ENCODE results near the gene AOPEP. TPM values are rescaled to one million over a fixed set of nuclear protein-coding genes. Genes with fewer than 3 reads are reported as not detected.

AOPEP gene
- total RNA-seq, 1 donor from 2014 or later: 16.6 TPM

GRCh38 chr9:95131023-95131943, 404.8 kb downstream of the AOPEP start:
- Histone ChIP-seq H3K4me2 (no peak overlapping the region), H3K9ac (no peak overlapping the region), H3K4me1 (peaks cover 13% of the 10 kb centered on the region), H3K79me2 (ENCODE audit: low read depth) (no peaks in the 10 kb centered on the region), H3K4me3 (no peak overlapping the region), H3K27ac (no peak overlapping the region), H4K20me1 (ENCODE audit: low read depth) (no peaks in the 10 kb centered on the region), H3K27me3 (no peaks in the 10 kb centered on the region), H2AFZ (replicated peaks) (no peak overlapping the region), H3K9me3 (ENCODE audit: low read depth) (no peaks in the 10 kb centered on the region), H3K36me3 (no peaks in the 10 kb centered on the region), H3F3A (ENCODE audit: low read depth) (peaks cover 17% of the 10 kb centered on the region)
- Mint-ChIP-seq H3K27ac (no peak overlapping the region), H3K4me3 (peak overlapping the region; percentile 10), H3K4me1 (peaks cover 64% of the 10 kb centered on the region), H3K9me3 (no peaks in the 10 kb centered on the region), H3K27me3 (ENCODE audit: insufficient read depth, low read depth) (peaks cover 3% of the 10 kb centered on the region), H3K36me3 (no peaks in the 10 kb centered on the region)
- TF ChIP-seq EZH2 (IDR thresholded peaks at IDR 0.05) (no peak), CTCF (IDR thresholded peaks at IDR 0.05) (peak; percentile 88), EZH2phosphoT487 (IDR thresholded peaks at IDR 0.05) (no peak)
- DNase-seq (ENCODE audit: low spot score): peak; percentile 71

- peaks cover 57% of the 10 kb centered on the region for H3K4me1 Mint-ChIP-seq
Observed at GRCh38 chr9:95132366-95133324, 406.1 kb downstream of the AOPEP start.

DNA sequence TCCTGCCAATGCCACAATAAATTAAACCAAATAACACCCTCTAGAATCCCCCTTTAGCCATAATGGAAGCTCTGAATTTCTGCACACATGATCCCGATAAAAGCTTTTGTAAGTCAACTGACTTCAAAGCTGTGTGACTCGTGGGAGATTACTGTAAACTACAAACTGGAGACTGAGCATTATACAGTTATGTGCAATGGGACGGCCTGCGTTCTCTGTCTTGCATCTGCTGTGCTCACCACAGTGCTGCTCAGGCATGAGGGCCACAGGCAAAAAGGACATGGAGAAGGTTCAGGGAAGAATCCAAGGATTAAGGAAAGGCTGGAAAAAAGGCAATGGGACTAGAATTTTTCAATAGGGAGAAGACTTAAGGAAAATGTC, 406.8 kb downstream of the AOPEP start:
- no peak for DNase-seq (ENCODE audit: low spot score)
- Mint-ChIP-seq H3K27ac (no peak overlapping the region), H3K36me3 (peaks cover 5% of the 10 kb centered on the region), H3K4me1 (peaks cover 51% of the 10 kb centered on the region), H3K4me3 (no peak overlapping the region), H3K27me3 (ENCODE audit: insufficient read depth, low read depth) (peaks cover 3% of the 10 kb centered on the region), H3K9me3 (no peaks in the 10 kb centered on the region)
- peaks cover 16% of the 10 kb centered on the region for H3F3A ChIP-seq (ENCODE audit: low read depth)
- H4K20me1 ChIP-seq (ENCODE audit: low read depth): no peaks in the 10 kb centered on the region
- no peak overlapping the region for H3K27ac ChIP-seq
- H3K79me2 ChIP-seq (ENCODE audit: low read depth): no peaks in the 10 kb centered on the region
- no peak overlapping the region for H2AFZ ChIP-seq (replicated peaks)
- TF ChIP-seq CTCF (IDR thresholded peaks at IDR 0.05): no peak
- TF ChIP-seq EZH2 (IDR thresholded peaks at IDR 0.05): no peak
- no peak for TF ChIP-seq EZH2phosphoT487 (IDR thresholded peaks at IDR 0.05)
- no peaks in the 10 kb centered on the region for H3K27me3 ChIP-seq
- H3K4me3 ChIP-seq: no peak overlapping the region
- peaks cover 13% of the 10 kb centered on the region for H3K4me1 ChIP-seq
- no peak overlapping the region for H3K4me2 ChIP-seq
- H3K9me3 ChIP-seq (ENCODE audit: low read depth): no peaks in the 10 kb centered on the region
- H3K9ac ChIP-seq: no peak overlapping the region
- no peaks in the 10 kb centered on the region for H3K36me3 ChIP-seq

More at GRCh38 chr9:95132366-95133324, 406.1 kb downstream of the AOPEP start:
- Histone ChIP-seq H3K4me1 (peaks cover 13% of the 10 kb centered on the region), H3K4me3 (no peak overlapping the region), H4K20me1 (ENCODE audit: low read depth) (no peaks in the 10 kb centered on the region), H3K27ac (no peak overlapping the region), H3F3A (ENCODE audit: low read depth) (peaks cover 17% of the 10 kb centered on the region), H3K9ac (no peak overlapping the region), H2AFZ (replicated peaks) (no peak overlapping the region), H3K36me3 (no peaks in the 10 kb centered on the region), H3K9me3 (ENCODE audit: low read depth) (no peaks in the 10 kb centered on the region), H3K4me2 (no peak overlapping the region), H3K79me2 (ENCODE audit: low read depth) (no peaks in the 10 kb centered on the region), H3K27me3 (no peaks in the 10 kb centered on the region)
- no peak for TF ChIP-seq EZH2phosphoT487 (IDR thresholded peaks at IDR 0.05)
- TF ChIP-seq EZH2 (IDR thresholded peaks at IDR 0.05): no peak
- TF ChIP-seq CTCF (IDR thresholded peaks at IDR 0.05): no peak
- Mint-ChIP-seq H3K9me3 (no peaks in the 10 kb centered on the region), H3K36me3 (peaks cover 2% of the 10 kb centered on the region), H3K4me3 (no peak overlapping the region), H3K27ac (no peak overlapping the region), H3K27me3 (ENCODE audit: insufficient read depth, low read depth) (peaks cover 3% of the 10 kb centered on the region)
- DNase-seq (ENCODE audit: low spot score): no peak
